ENCODE results near the gene TRABD.
A peak's percentile ranks its signal among the peaks of the same experiment; 100 is the strongest.

TRABD gene

GRCh38 chr22:50242406-50242949, 56.8 kb downstream of the TRABD start:
- Histone ChIP-seq H3K27me3 (ENCODE audit: control insufficient read depth, insufficient read depth, low read length) (no peaks in the 10 kb centered on the region), H3K36me3 (ENCODE audit: control insufficient read depth, insufficient read depth, low read length) (peaks cover 22% of the 10 kb centered on the region), H3K27ac (ENCODE audit: low read depth, low read length) (no peak overlapping the region), H3K9me3 (ENCODE audit: control insufficient read depth, insufficient read depth, low read depth, low read length) (no peaks in the 10 kb centered on the region), H3K4me3 (ENCODE audit: low read depth, low read length) (peak overlapping the region; percentile 12; the same call in 1 of the 2 replicates), H3K4me1 (ENCODE audit: control insufficient read depth, insufficient read depth, low read length) (peaks cover 13% of the 10 kb centered on the region; the same call in 1 of the 2 replicates), H3K9ac (ENCODE audit: low read length) (no peak overlapping the region)

- H3K9ac ChIP-seq (ENCODE audit: low read length) = peak overlapping the region; percentile 94
These were observed 58.1 kb downstream of the TRABD start for GRCh38 chr22:50243685-50244419.

GRCh38 chr22:50244420-50245213, 58.9 kb downstream of the TRABD start, which contains the start of gene TUBGCP6:
Gene TUBGCP6 (minus strand): TSS chr22:50245023. CDS start chr22:50244459, 564 bp downstream.
- Histone ChIP-seq H3K36me3 (ENCODE audit: control insufficient read depth, insufficient read depth, low read length) (peaks cover 18% of the 10 kb centered on the region), H3K4me3 (ENCODE audit: low read depth, low read length) (peak within 1 kb of the TSS; percentile 87), H3K9me3 (ENCODE audit: control insufficient read depth, insufficient read depth, low read depth, low read length) (no peaks in the 10 kb centered on the region), H3K4me1 (ENCODE audit: control insufficient read depth, insufficient read depth, low read length) (peaks cover 13% of the 10 kb centered on the region; the same call in 1 of the 2 replicates), H3K9ac (ENCODE audit: low read length) (peak within 1 kb of the TSS; percentile 94), H3K27ac (ENCODE audit: low read depth, low read length) (peak within 1 kb of the TSS; percentile 56), H3K27me3 (ENCODE audit: control insufficient read depth, insufficient read depth, low read length) (no peaks in the 10 kb centered on the region)

More at GRCh38 chr22:50243685-50244419, 58.1 kb downstream of the TRABD start:
- no peaks in the 10 kb centered on the region for H3K27me3 ChIP-seq (ENCODE audit: control insufficient read depth, insufficient read depth, low read length)
- H3K9me3 ChIP-seq (ENCODE audit: control insufficient read depth, insufficient read depth, low read depth, low read length) = no peaks in the 10 kb centered on the region
- H3K27ac ChIP-seq (ENCODE audit: low read depth, low read length) = no peak overlapping the region
- peak overlapping the region; percentile 87 for H3K4me3 ChIP-seq (ENCODE audit: low read depth, low read length)
- H3K4me1 ChIP-seq (ENCODE audit: control insufficient read depth, insufficient read depth, low read length) = peaks cover 13% of the 10 kb centered on the region; the same call in 1 of the 2 replicates
- H3K36me3 ChIP-seq (ENCODE audit: control insufficient read depth, insufficient read depth, low read length) = peaks cover 22% of the 10 kb centered on the region

- Histone ChIP-seq H3K36me3 (ENCODE audit: control insufficient read depth, insufficient read depth, low read length) (peaks cover 10% of the 10 kb centered on the region), H3K27me3 (ENCODE audit: control insufficient read depth, insufficient read depth, low read length) (no peaks in the 10 kb centered on the region), H3K27ac (ENCODE audit: low read depth, low read length) (peak overlapping the region; percentile 56), H3K4me1 (ENCODE audit: control insufficient read depth, insufficient read depth, low read length) (peaks cover 18% of the 10 kb centered on the region), H3K9ac (ENCODE audit: low read length) (peak overlapping the region; percentile 94), H3K9me3 (ENCODE audit: control insufficient read depth, insufficient read depth, low read depth, low read length) (no peaks in the 10 kb centered on the region), H3K4me3 (ENCODE audit: low read depth, low read length) (peak overlapping the region; percentile 87)
These were observed 59.7 kb downstream of the TRABD start for GRCh38 chr22:50245214-50246072.

GRCh38 chr22:50246242-50247175, 60.8 kb downstream of the TRABD start:
- Histone ChIP-seq H3K4me3 (ENCODE audit: low read depth, low read length) (peak overlapping the region; percentile 87; the same call in 1 of the 2 replicates), H3K27me3 (ENCODE audit: control insufficient read depth, insufficient read depth, low read length) (no peaks in the 10 kb centered on the region), H3K36me3 (ENCODE audit: control insufficient read depth, insufficient read depth, low read length) (peaks cover 10% of the 10 kb centered on the region), H3K4me1 (ENCODE audit: control insufficient read depth, insufficient read depth, low read length) (peaks cover 18% of the 10 kb centered on the region), H3K9me3 (ENCODE audit: control insufficient read depth, insufficient read depth, low read depth, low read length) (no peaks in the 10 kb centered on the region), H3K9ac (ENCODE audit: low read length) (no peak overlapping the region), H3K27ac (ENCODE audit: low read depth, low read length) (no peak overlapping the region)

- Histone ChIP-seq H3K27ac (ENCODE audit: low read depth, low read length) (no peak overlapping the region), H3K27me3 (ENCODE audit: control insufficient read depth, insufficient read depth, low read length) (no peaks in the 10 kb centered on the region), H3K9ac (ENCODE audit: low read length) (no peak overlapping the region), H3K4me3 (ENCODE audit: low read depth, low read length) (no peak overlapping the region), H3K4me1 (ENCODE audit: control insufficient read depth, insufficient read depth, low read length) (peaks cover 24% of the 10 kb centered on the region), H3K36me3 (ENCODE audit: control insufficient read depth, insufficient read depth, low read length) (peaks cover 10% of the 10 kb centered on the region), H3K9me3 (ENCODE audit: control insufficient read depth, insufficient read depth, low read depth, low read length) (no peaks in the 10 kb centered on the region)
These were observed 62.0 kb downstream of the TRABD start for GRCh38 chr22:50247748-50248147.

- no peak overlapping the region for H3K9ac ChIP-seq (ENCODE audit: low read length)
- H3K27ac ChIP-seq (ENCODE audit: low read depth, low read length) = no peak overlapping the region
- H3K9me3 ChIP-seq (ENCODE audit: control insufficient read depth, insufficient read depth, low read depth, low read length) = no peaks in the 10 kb centered on the region
- H3K36me3 ChIP-seq (ENCODE audit: control insufficient read depth, insufficient read depth, low read length) = peaks cover 10% of the 10 kb centered on the region
- peaks cover 24% of the 10 kb centered on the region for H3K4me1 ChIP-seq (ENCODE audit: control insufficient read depth, insufficient read depth, low read length)
- H3K4me3 ChIP-seq (ENCODE audit: low read depth, low read length) = no peak overlapping the region
- no peaks in the 10 kb centered on the region for H3K27me3 ChIP-seq (ENCODE audit: control insufficient read depth, insufficient read depth, low read length)
These were observed 62.7 kb downstream of the TRABD start for GRCh38 chr22:50248196-50249081.

Data from HUES6 (cell line).